K562 (cell line): ENCODE measurements around the gene IGSF9. TPM values are rescaled to one million over a fixed set of nuclear protein-coding genes. Genes with fewer than 3 reads are reported as not detected.

Experiments
- BMI1 ChIP-seq: fragments of 150-350 bp; IDR thresholded peaks from 2 replicates; pipeline ENCODE4 v1.6.1; 2014; ENCODE audit warnings: low read length
- CSDE1 ChIP-seq, 2 experiments: fragments of 450-650 bp; IDR thresholded peaks; 2 replicates each; pipeline ENCODE4 v1.6.1; 2016; ENCODE audit warnings: mild to moderate bottlenecking in 1 of 2
- EWSR1 ChIP-seq: fragments of 450-650 bp; IDR thresholded peaks from 2 replicates; pipeline ENCODE4 v1.6.1; 2018; ENCODE audit warnings: borderline replicate concordance, mild to moderate bottlenecking, low read depth, moderate library complexity; ENCODE audit not compliant: partially characterized antibody
- EZH2 ChIP-seq: IDR thresholded peaks from 2 replicates; pipeline ENCODE4 v1.6.1; 2012; ENCODE audit warnings: low read depth, mild to moderate bottlenecking, inconsistent platforms, low read length, borderline replicate concordance
- HDAC6 ChIP-seq: IDR thresholded peaks from 2 replicates; pipeline ENCODE4 v1.6.1; 2012; ENCODE audit warnings: low read depth, mild to moderate bottlenecking, control low read depth, inconsistent platforms, low read length, moderate library complexity
- HOXB6 ChIP-seq: fragments of 250-450 bp; sonication (Bioruptor Pico); IDR thresholded peaks from 2 replicates; pipeline ENCODE4 v1.5.1; 2022; ENCODE audit warnings: mild to moderate bottlenecking, borderline replicate concordance
- NCOR1 ChIP-seq: fragments of 450-650 bp; IDR thresholded peaks from 2 replicates; pipeline ENCODE4 v1.6.1; 2016; ENCODE audit warnings: mild to moderate bottlenecking, moderate library complexity
- NEUROD1 ChIP-seq: fragments of 150-350 bp; IDR thresholded peaks from 2 replicates; pipeline ENCODE4 v1.6.1; 2014; ENCODE audit warnings: borderline replicate concordance, low read length, low read depth; ENCODE audit not compliant: partially characterized antibody
- NFRKB ChIP-seq: fragments of 450-650 bp; IDR thresholded peaks from 2 replicates; pipeline ENCODE4 v1.6.1; 2016; ENCODE audit warnings: low read depth
- RBFOX2 ChIP-seq: fragments of 200-400 bp; formaldehyde crosslinking; IDR thresholded peaks from 2 replicates; pipeline ENCODE4 v1.6.1; 2017; ENCODE audit warnings: low read depth, mild to moderate bottlenecking, low read length, moderate library complexity
- RBM25 ChIP-seq: fragments of 200-400 bp; formaldehyde crosslinking; IDR thresholded peaks from 2 replicates; pipeline ENCODE4 v1.6.1; 2018; ENCODE audit warnings: low read length, low read depth, moderate library complexity; ENCODE audit not compliant: severe bottlenecking
- SLC30A9 ChIP-seq: fragments of 250-450 bp; sonication (Bioruptor Pico); IDR thresholded peaks from 2 replicates; pipeline ENCODE4 v1.8.0; 2022; ENCODE audit warnings: mild to moderate bottlenecking, moderate library complexity
- SNIP1 ChIP-seq: fragments of 450-650 bp; IDR thresholded peaks from 2 replicates; pipeline ENCODE4 v1.7.1; 2017; ENCODE audit warnings: low read depth, mild to moderate bottlenecking
- U2AF2 ChIP-seq: fragments of 200-400 bp; formaldehyde crosslinking; optimal IDR thresholded peaks from 2 replicates; pipeline ENCODE3; 2017; ENCODE audit warnings: low read depth, mild to moderate bottlenecking, low read length
- ZNF280B ChIP-seq: fragments of 250-450 bp; sonication (Bioruptor Pico); IDR thresholded peaks from 2 replicates; pipeline ENCODE4 v1.5.1; 2021; ENCODE audit warnings: mild to moderate bottlenecking
- ZNF282 ChIP-seq: sonication (generic); formaldehyde crosslinking; IDR thresholded peaks from 2 replicates; pipeline ENCODE4 v1.8.1; 2023; ENCODE audit warnings: missing genetic modification reagents
- ZNF644 ChIP-seq: fragments of 200-800 bp; sonication (Bioruptor generic); IDR thresholded peaks from 2 replicates; pipeline ENCODE4 v1.6.1; 2016; ENCODE audit warnings: low read depth, missing genetic modification characterization, missing compliant biosample characterization
- polyA plus RNA-seq, 8 experiments: library from polyadenylated mRNA; depleted of rRNA in 4 of 8; stranded (reverse) in 5 of 8; unstranded in 3 of 8; fragments of >200 nt; fragmentation: Nextera tagmentation in 2 of 8; fragmentation: Illumina TruSeq in 1 of 8; extraction: Ambion mirVana in 2 of 8; extraction: Trizol in 1 of 8; gene quantifications; 2 replicates each; pipeline versions ENCODE4 v1.2.1 to v1.2.3, GENCODE V29; 2011 to 2014; ENCODE audit warnings: inconsistent platforms in 1 of 8, missing spikeins in 1 of 8
- total RNA-seq, 7 experiments: library from RNA; depleted of rRNA in 6 of 7; stranded (reverse); fragments of >200 nt in 6 of 7; fragmentation: Illumina TruSeq in 2 of 7; extraction: Trizol in 2 of 7; gene quantifications; 2 replicates each; pipeline versions ENCODE4 v1.2.1 to v1.2.3, GENCODE V29; 2011 to 2021; ENCODE audit warnings: low replicate concordance in 1 of 7
- TF ChIP-seq, protein P1 (sequence below): fragments of 250-450 bp; sonication (Bioruptor Pico); IDR thresholded peaks from 2 replicates; pipeline ENCODE4 v1.8.0; 2021; ENCODE audit warnings: moderate library complexity, mild to moderate bottlenecking, inconsistent platforms
- TF ChIP-seq, protein P2 (sequence below): fragments of 250-450 bp; sonication (Bioruptor Pico); IDR thresholded peaks from 2 replicates; pipeline ENCODE4 v1.8.0; 2022; ENCODE audit warnings: moderate library complexity, mild to moderate bottlenecking, inconsistent platforms
- TF ChIP-seq, protein P3 (sequence below): sonication (generic); formaldehyde crosslinking; IDR thresholded peaks from 2 replicates; pipeline ENCODE4 v1.8.1; 2023; ENCODE audit warnings: mild to moderate bottlenecking, missing genetic modification reagents, moderate library complexity
- TF ChIP-seq, protein P4 (sequence below): sonication (generic); formaldehyde crosslinking; IDR thresholded peaks from 2 replicates; pipeline ENCODE4 v1.8.0; 2023; ENCODE audit warnings: mild to moderate bottlenecking, missing genetic modification reagents

The IGSF9 gene
- total and polyA plus RNA-seq, 9 of the 15 experiments (the other 6 are each of a cell fraction or from before 2014, with no cell fraction given): 0.03 to 0.29 (median 0.07) TPM; not detected in 1

- TF ChIP-seq, protein P1, sequence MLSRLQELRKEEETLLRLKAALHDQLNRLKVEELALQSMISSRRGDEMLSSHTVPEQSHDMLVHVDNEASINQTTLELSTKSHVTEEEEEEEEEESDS (CRISPR knock-in tag): no peak
- TF ChIP-seq SNIP1 (no peak), SLC30A9 (no peak), HDAC6 (no peak), EZH2 (no peak), ZNF644 (tag) (no peak), EWSR1 (no peak), CSDE1 (IDR thresholded peaks at IDR 0.05) (0 out of 4 replicates have a peak, but pooled peaks of 1 of the 2 experiments have one; percentile 69), NFRKB (peak; percentile 79; the same call in 1 of the 2 replicates), NCOR1 (peak; percentile 70), RBFOX2 (peak; percentile 71), ZNF282 (no peak), ZNF280B (CRISPR knock-in tag) (no peak), NEUROD1 (peak; percentile 89), RBM25 (no peak), U2AF2 (no peak), HOXB6 (CRISPR knock-in tag) (no peak), BMI1 (peak; percentile 79)
- TF ChIP-seq, protein P2, sequence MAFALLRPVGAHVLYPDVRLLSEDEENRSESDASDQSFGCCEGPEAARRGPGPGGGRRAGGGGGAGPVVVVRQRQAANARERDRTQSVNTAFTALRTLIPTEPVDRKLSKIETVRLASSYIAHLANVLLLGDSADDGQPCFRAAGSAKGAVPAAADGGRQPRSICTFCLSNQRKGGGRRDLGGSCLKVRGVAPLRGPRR (CRISPR knock-in tag): no peak
- TF ChIP-seq, protein P3, sequence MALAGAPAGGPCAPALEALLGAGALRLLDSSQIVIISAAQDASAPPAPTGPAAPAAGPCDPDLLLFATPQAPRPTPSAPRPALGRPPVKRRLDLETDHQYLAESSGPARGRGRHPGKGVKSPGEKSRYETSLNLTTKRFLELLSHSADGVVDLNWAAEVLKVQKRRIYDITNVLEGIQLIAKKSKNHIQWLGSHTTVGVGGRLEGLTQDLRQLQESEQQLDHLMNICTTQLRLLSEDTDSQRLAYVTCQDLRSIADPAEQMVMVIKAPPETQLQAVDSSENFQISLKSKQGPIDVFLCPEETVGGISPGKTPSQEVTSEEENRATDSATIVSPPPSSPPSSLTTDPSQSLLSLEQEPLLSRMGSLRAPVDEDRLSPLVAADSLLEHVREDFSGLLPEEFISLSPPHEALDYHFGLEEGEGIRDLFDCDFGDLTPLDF (CRISPR knock-in tag): no peak; the same call in 1 of the 2 replicates
- TF ChIP-seq, protein P4, sequence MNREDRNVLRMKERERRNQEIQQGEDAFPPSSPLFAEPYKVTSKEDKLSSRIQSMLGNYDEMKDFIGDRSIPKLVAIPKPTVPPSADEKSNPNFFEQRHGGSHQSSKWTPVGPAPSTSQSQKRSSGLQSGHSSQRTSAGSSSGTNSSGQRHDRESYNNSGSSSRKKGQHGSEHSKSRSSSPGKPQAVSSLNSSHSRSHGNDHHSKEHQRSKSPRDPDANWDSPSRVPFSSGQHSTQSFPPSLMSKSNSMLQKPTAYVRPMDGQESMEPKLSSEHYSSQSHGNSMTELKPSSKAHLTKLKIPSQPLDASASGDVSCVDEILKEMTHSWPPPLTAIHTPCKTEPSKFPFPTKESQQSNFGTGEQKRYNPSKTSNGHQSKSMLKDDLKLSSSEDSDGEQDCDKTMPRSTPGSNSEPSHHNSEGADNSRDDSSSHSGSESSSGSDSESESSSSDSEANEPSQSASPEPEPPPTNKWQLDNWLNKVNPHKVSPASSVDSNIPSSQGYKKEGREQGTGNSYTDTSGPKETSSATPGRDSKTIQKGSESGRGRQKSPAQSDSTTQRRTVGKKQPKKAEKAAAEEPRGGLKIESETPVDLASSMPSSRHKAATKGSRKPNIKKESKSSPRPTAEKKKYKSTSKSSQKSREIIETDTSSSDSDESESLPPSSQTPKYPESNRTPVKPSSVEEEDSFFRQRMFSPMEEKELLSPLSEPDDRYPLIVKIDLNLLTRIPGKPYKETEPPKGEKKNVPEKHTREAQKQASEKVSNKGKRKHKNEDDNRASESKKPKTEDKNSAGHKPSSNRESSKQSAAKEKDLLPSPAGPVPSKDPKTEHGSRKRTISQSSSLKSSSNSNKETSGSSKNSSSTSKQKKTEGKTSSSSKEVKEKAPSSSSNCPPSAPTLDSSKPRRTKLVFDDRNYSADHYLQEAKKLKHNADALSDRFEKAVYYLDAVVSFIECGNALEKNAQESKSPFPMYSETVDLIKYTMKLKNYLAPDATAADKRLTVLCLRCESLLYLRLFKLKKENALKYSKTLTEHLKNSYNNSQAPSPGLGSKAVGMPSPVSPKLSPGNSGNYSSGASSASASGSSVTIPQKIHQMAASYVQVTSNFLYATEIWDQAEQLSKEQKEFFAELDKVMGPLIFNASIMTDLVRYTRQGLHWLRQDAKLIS: peak; percentile 63; the same call in 1 of the 2 replicates
Measured at GRCh38 chr1:159923203-159924024, 22.0 kb downstream of the IGSF9 start (continued).
